HepG2 (cell line): ENCODE data around the gene BORCS5. TPM values are rescaled to one million over a fixed set of nuclear protein-coding genes. Genes with fewer than 3 reads are reported as not detected.
A peak's percentile ranks its signal among the peaks of the same experiment; 100 is the strongest.

ENCODE experiments used
- ATF6 ChIP-seq: sonication (generic); formaldehyde crosslinking; conservative IDR thresholded peaks from 2 replicates; pipeline ENCODE4 v1.4.0; 2020; ENCODE audit warnings: missing genetic modification reagents
- GATAD1 ChIP-seq: IDR thresholded peaks from 2 replicates; pipeline ENCODE4 v1.6.1; 2016; ENCODE audit warnings: missing genetic modification reagents, missing compliant biosample characterization
- ISL2 ChIP-seq: sonication (generic); formaldehyde crosslinking; IDR thresholded peaks from 2 replicates; pipeline ENCODE4 v1.5.0; 2020; ENCODE audit warnings: missing genetic modification reagents
- PITX1 ChIP-seq: sonication (generic); formaldehyde crosslinking; IDR thresholded peaks from 2 replicates; pipeline ENCODE4 v1.5.1; 2020; ENCODE audit warnings: mild to moderate bottlenecking, missing genetic modification reagents
- POLR2G ChIP-seq: fragments of 200-400 bp; formaldehyde crosslinking; IDR thresholded peaks from 2 replicates; pipeline ENCODE4 v1.6.1; 2018; ENCODE audit warnings: mild to moderate bottlenecking, low read depth, low read length, moderate library complexity
- THRA ChIP-seq: sonication (generic); formaldehyde crosslinking; IDR thresholded peaks from 2 replicates; pipeline ENCODE4 v1.4.0; 2020; ENCODE audit warnings: missing genetic modification reagents, borderline replicate concordance
- ZBTB44 ChIP-seq: sonication (generic); formaldehyde crosslinking; IDR thresholded peaks from 2 replicates; pipeline ENCODE4 v1.4.0; 2020; ENCODE audit warnings: missing genetic modification reagents
- ZNF407 ChIP-seq: sonication (generic); formaldehyde crosslinking; IDR thresholded peaks from one replicate; pipeline ENCODE4 v1.5.1; 2020; ENCODE audit warnings: mild to moderate bottlenecking, missing genetic modification reagents; ENCODE audit errors: not compliant biosample characterization
- ZNF550 ChIP-seq: sonication (generic); formaldehyde crosslinking; IDR thresholded peaks from 2 replicates; pipeline ENCODE4 v1.4.0; 2020; ENCODE audit warnings: mild to moderate bottlenecking, missing genetic modification reagents, borderline replicate concordance
- ZNF597 ChIP-seq: sonication (generic); formaldehyde crosslinking; IDR thresholded peaks from 2 replicates; pipeline ENCODE4 v1.5.0; 2020; ENCODE audit warnings: missing genetic modification reagents
- ZNF672 ChIP-seq: sonication (generic); formaldehyde crosslinking; IDR thresholded peaks from 2 replicates; pipeline ENCODE4 v1.8.1; 2022; ENCODE audit warnings: missing genetic modification reagents
- ZNF792 ChIP-seq: IDR thresholded peaks from 2 replicates; pipeline ENCODE4 v1.6.1; 2016
- ZSCAN30 ChIP-seq: sonication (generic); formaldehyde crosslinking; IDR thresholded peaks from 2 replicates; pipeline ENCODE4 v1.5.0; 2020; ENCODE audit warnings: mild to moderate bottlenecking, missing genetic modification reagents
- polyA plus RNA-seq, 8 experiments: library from polyadenylated mRNA; depleted of rRNA in 3 of 8; stranded (reverse) in 7 of 8; unstranded in 1 of 8; fragments of >200 nt; fragmentation: Illumina TruSeq in 4 of 8; extraction: Trizol in 4 of 8; gene quantifications; 2 replicates each; pipeline versions ENCODE4 v1.2.1 to v1.2.3, GENCODE V29; 2011 to 2016; ENCODE audit warnings: low read depth in 4 of 8, missing spikeins in 1 of 8, mixed read lengths in 1 of 8; ENCODE audit not compliant: insufficient read depth in 1 of 8
- total RNA-seq, 5 experiments: library from RNA; depleted of rRNA; stranded (reverse); fragments of >200 nt; fragmentation: Illumina TruSeq; extraction: Trizol; gene quantifications; 2 replicates each; pipeline ENCODE4 v1.2.3, GENCODE V29; 2016; ENCODE audit warnings: low read depth in 1 of 5

The BORCS5 gene
- total and polyA plus RNA-seq, 2 of the 13 experiments (the other 11 are each of a cell fraction or from before 2014, with no cell fraction given) = 3.9 to 4.7 TPM

- TF ChIP-seq PITX1 (CRISPR knock-in tag) (peak; percentile 82), GATAD1 (CRISPR knock-in tag) (0 out of 2 replicates have a peak, but pooled peaks have one; percentile 32), ZBTB44 (no peak), ZNF792 (CRISPR knock-in tag) (peak; percentile 20; the same call in 1 of the 2 replicates), ATF6 (CRISPR knock-in tag) (0 out of 2 replicates have a peak, but pooled peaks have one; percentile 39), ZSCAN30 (CRISPR knock-in tag) (no peak), ZNF407 (CRISPR knock-in tag) (no peak), ISL2 (CRISPR knock-in tag) (peak; percentile 98), POLR2G (peak; percentile 47; the same call in 1 of the 2 replicates), ZNF672 (CRISPR knock-in tag) (no peak), ZNF597 (CRISPR knock-in tag) (no peak), ZNF550 (CRISPR knock-in tag) (no peak), THRA (CRISPR knock-in tag) (0 out of 2 replicates have a peak, but pooled peaks have one; percentile 45)
These were observed 46.7 kb downstream of the BORCS5 start (continued) for GRCh38 chr12:12403264-12404248.
